ENCODE results near the gene ACOT2.
A peak's percentile ranks its signal among the peaks of the same experiment; 100 is the strongest.
"Not testable (repeated sequence)": the region's sequence is repeated elsewhere in the genome, so short reads cannot be mapped to it uniquely, and the experiment has no call there.

ACOT2 gene

GRCh38 chr14:73567358-73567757 lies 1.7 kb upstream of the ACOT2 start:
- peak in 1 of 2 experiments; percentile 20 for DNase-seq
- no peak for TF ChIP-seq POLR2A (IDR thresholded peaks at IDR 0.05; ENCODE audit: low read length)

DNA sequence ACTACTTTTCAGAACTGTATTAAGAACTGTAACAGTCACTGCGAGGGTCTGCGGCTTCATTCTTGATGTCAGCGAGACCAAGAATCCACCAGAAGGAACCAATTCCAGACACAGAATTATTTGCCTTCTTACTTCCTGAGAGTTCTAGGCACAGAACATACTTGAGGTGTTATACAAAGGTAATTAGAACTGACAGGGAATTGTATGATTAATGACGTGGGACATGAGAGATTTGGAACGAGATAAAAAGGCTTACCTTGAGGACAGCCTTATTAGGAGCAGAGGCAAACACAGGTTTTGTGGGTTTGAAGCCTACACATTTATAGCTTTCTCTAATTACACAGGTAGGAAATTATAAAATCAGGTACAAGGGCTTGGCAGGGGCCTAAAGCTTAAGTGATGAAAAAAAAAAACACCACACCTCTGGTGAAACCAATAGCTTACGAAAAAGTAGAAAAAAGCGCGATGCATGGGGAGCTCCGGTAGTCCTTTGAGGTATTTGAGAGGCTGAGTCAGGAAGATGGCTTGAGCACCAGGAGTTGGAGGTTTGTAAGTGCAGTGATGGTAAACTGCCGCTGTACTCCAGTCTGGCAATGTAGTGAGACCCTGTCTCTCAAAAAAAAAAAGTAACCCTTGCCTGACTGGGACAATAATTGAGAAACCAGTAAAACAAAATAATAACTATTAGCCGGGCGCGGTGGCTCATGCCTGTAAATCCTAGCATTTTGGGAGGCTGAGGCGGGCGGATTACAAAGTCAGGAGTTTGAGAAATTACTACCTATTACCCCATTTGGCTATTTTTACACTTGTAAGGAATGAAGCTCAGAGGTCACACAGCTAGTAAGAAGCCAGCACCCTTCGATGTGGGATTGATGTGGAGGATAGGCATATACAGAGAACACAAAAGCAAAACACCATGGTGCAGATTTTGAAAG lies 795 bp upstream of the ACOT2 start:
- TF ChIP-seq GATA1 (IDR thresholded peaks at IDR 0.05; ENCODE audit: low read depth, low read length): no peak
- TF ChIP-seq POLR2A (IDR thresholded peaks at IDR 0.05; ENCODE audit: low read length): no peak
- no peak for DNase-seq

GRCh38 chr14:73568886-73569184 lies 178 bp upstream of the ACOT2 start:
- DNase-seq: not testable (repeated sequence)

- peak; percentile 58 to 70 for DNase-seq
Measured at GRCh38 chr14:73570913-73571312, 1.9 kb downstream of the ACOT2 start.

GRCh38 chr14:73573034-73573433 lies 4.0 kb downstream of the ACOT2 start:
- not testable (repeated sequence) for DNase-seq

GRCh38 chr14:73573740-73574139 lies 4.7 kb downstream of the ACOT2 start:
- not testable (repeated sequence) for DNase-seq

GRCh38 chr14:73574251-73574650 lies 5.2 kb downstream of the ACOT2 start:
- DNase-seq: not testable (repeated sequence)

DNA sequence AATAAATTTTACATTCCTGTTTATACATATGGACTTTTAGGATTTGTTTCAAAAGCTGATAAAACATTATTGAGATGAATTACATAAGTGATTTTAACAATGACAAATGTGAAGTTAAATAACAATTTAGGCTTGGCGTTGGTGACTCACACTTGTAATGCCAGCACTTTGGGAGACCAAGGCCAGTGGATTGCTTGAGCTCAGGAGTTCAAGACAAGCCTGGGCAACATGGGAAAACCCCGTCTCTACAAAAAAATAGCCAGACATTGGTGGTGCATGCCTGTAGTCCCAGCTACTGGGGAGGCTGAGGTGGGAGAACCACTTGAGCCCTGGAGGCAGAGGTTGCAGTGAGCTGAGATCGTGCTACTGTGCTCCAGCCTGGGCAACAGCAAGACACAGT lies 7.4 kb downstream of the ACOT2 start:
- TF ChIP-seq GATA1 (IDR thresholded peaks at IDR 0.05; ENCODE audit: low read depth, low read length) (no peak), POLR2A (IDR thresholded peaks at IDR 0.05; ENCODE audit: low read length) (no peak)
- DNase-seq: no peak

DNA sequence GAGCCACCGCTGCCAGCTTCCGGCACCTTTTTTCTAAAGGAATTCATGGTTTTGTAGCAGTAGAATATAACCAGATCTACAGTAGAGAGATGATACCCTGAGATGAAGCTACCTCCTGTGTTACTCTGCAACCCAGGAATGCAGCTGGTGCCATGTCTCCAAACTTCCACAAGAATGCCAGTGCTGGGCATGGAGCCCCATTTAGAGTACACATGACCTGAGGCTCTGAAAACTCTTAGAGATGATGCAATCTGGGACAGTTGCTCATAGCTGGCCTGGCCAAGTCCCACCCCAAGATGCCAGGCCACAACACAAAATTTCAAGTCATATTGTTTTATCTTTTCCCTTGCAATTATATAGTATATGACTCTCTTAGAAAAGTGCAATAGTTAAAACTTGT lies 8.2 kb downstream of the ACOT2 start:
- not testable (repeated sequence) for DNase-seq

GRCh38 chr14:73582102-73582979 lies 13.3 kb downstream of the ACOT2 start:
- DNase-seq: not testable (repeated sequence)

GRCh38 chr14:73588695-73589094 lies 19.7 kb downstream of the ACOT2 start:
- DNase-seq: no peak
- TF ChIP-seq GATA1 (IDR thresholded peaks at IDR 0.05; ENCODE audit: low read depth, low read length): no peak
- TF ChIP-seq POLR2A (IDR thresholded peaks at IDR 0.05; ENCODE audit: low read length): no peak

GRCh38 chr14:73589116-73589515 lies 20.1 kb downstream of the ACOT2 start:
- DNase-seq: no peak

DNA sequence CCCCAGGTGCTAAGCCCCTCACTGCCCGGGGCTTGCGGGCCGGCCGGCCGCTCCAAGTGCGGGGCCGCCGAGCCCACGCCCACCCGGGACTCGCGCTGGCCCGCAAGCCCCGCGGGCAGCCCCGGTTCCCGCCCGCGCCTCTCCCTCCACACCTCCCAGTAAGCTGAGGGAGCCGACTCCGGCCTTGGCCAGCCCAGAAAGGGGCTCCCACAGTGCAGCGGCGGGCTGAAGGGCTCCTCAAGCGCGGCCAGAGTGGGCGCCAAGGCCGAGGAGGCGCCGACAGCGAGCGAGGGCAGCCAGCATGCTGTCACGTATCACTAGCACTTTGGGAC lies 21.6 kb downstream of the ACOT2 start:
- DNase-seq: not testable (repeated sequence)

More at GRCh38 chr14:73589116-73589515, 20.1 kb downstream of the ACOT2 start:
- TF ChIP-seq POLR2A (IDR thresholded peaks at IDR 0.05; ENCODE audit: low read length): no peak
- no peak for TF ChIP-seq GATA1 (IDR thresholded peaks at IDR 0.05; ENCODE audit: low read depth, low read length)

GRCh38 chr14:73591690-73592449 lies 22.9 kb downstream of the ACOT2 start, which contains the start of gene ACOT4:
TSS of gene ACOT4 (plus strand) at chr14:73591873. CDS start at chr14:73591960, 87 bp downstream.
- TF ChIP-seq POLR2A (IDR thresholded peaks at IDR 0.05; ENCODE audit: low read length) (peak; percentile 39), GATA1 (IDR thresholded peaks at IDR 0.05; ENCODE audit: low read depth, low read length) (no peak)
- peak; percentile 43 to 57 for DNase-seq

DNA sequence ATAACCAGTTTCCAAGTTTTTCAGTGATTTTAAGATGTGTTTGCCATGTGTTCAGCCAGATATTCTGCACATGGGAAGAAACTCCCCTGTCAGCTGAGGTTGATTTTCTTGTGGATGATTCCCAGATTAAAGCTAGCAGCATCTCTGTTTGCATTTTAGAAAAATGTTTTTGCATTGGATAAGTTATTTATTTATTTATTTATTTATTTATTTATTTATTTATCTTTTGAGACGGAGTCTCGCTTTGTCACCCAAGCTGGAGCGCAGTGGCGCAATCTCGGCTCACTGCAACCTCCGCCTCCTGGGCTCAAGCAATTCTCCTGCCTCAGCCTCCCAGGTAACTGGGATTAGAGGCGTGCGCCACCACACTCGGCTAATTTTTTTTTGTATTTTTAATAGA lies 25.5 kb downstream of the ACOT2 start:
- no peak for TF ChIP-seq POLR2A (IDR thresholded peaks at IDR 0.05; ENCODE audit: low read length)
- no peak for TF ChIP-seq GATA1 (IDR thresholded peaks at IDR 0.05; ENCODE audit: low read depth, low read length)
- DNase-seq: no peak
